Esophagus squamous epithelium (tissue), 5 donors: ENCODE results near the gene RPS6KA1. TPM values are rescaled to one million over a fixed set of nuclear protein-coding genes. Genes with fewer than 3 reads are reported as not detected.
"Not testable (repeated sequence)": the region's sequence is repeated elsewhere in the genome, so short reads cannot be mapped to it uniquely, and the experiment has no call there.

ENCODE experiments used
- DNase-seq: peaks from one replicate; lab custom pipeline; 2025; lab: John Stamatoyannopoulos, UW
- H3K27ac ChIP-seq, 4 donors: fragments of 200-600 bp; sonication (generic); one replicate each; pipeline ENCODE4 v1.5.1; 2016 to 2019; ENCODE audit warnings: mild to moderate bottlenecking in 1 of 4
- H3K27me3 ChIP-seq, 4 donors: fragments of 200-600 bp; sonication (generic); 1 replicate in 3 of 4; 2 replicates in 1 of 4; pipeline versions ENCODE4 v1.5.1 to v1.6.0; 2017 to 2021; ENCODE audit warnings: antibody characterized with exemption in 1 of 4
- H3K36me3 ChIP-seq, 3 donors: fragments of 200-600 bp; sonication (generic); one replicate each; pipeline ENCODE4 v1.5.1; 2016 to 2019
- H3K4me1 ChIP-seq, 3 donors: fragments of 200-600 bp; sonication (generic); one replicate each; pipeline ENCODE4 v1.5.1; 2017 to 2019
- H3K4me3 ChIP-seq, 4 donors: fragments of 200-600 bp; sonication (generic); 1 replicate in 3 of 4; 2 replicates in 1 of 4; pipeline ENCODE4 v1.5.1; 2016 to 2019; ENCODE audit warnings: mild to moderate bottlenecking in 2 of 4, moderate library complexity in 1 of 4
- H3K9me3 ChIP-seq, 3 donors: fragments of 200-600 bp; sonication (generic); one replicate each; pipeline ENCODE4 v1.5.1; 2016 to 2019
- CTCF ChIP-seq, 6 experiments: fragments of 450-650 bp in 4 of 6; fragments of 200-600 bp in 2 of 6; sonication (generic) in 2 of 6; IDR thresholded peaks; one replicate each; pipeline ENCODE4 v1.5.1; 2016 to 2019; ENCODE audit warnings: antibody characterized with exemption in 6 of 6, mild to moderate bottlenecking in 4 of 6, moderate library complexity in 4 of 6
- POLR2A ChIP-seq, 4 donors: fragments of 450-650 bp; IDR thresholded peaks; one replicate each; pipeline ENCODE4 v1.6.1; 2017; ENCODE audit warnings: antibody characterized with exemption in 4 of 4, mild to moderate bottlenecking in 4 of 4, moderate library complexity in 3 of 4
- WGBS, 2 donors: methylation state at CpG; one replicate each; pipeline ENCODE4 v1.1.5; 2018; 5-methylcytosine and 5-hydroxymethylcytosine counted together
- intact Hi-C: fragments of 100-400 bp; cut with DNase I; formaldehyde crosslinking; loops from one replicate; pipeline ENCODE4 v1.15.0; 2022
- total RNA-seq, 4 donors: library from RNA; depleted of rRNA; stranded (reverse); fragments of >200 nt; gene quantifications; one replicate each; pipeline ENCODE4 v1.1.0, GENCODE V29; 2016
- donor health status: DM: yes; HTN: yes; CAD: no.

Gene RPS6KA1
- total RNA-seq, 4 donors from 2014 or later: 24.0 to 49.7 (median 37.7) TPM

- Histone ChIP-seq H3K36me3 (no peaks in the 10 kb centered on the region), H3K27me3 (no peaks in the 10 kb centered on the region), H3K4me3 (no peak overlapping the region), H3K4me1 (no peaks in the 10 kb centered on the region), H3K9me3 (peaks cover 0 to 5% (median 5%) of the 10 kb centered on the region in 3 donors), H3K27ac (no peak overlapping the region)
- TF ChIP-seq POLR2A (IDR thresholded peaks at IDR 0.05) (no peak), CTCF (IDR thresholded peaks at IDR 0.05) (peak in 1 of 6 experiments; percentile 23)
- no peak for DNase-seq
- WGBS, 2 donors: 79 to 80% methylated on average over 5 of the region's 5 CpGs
- intact Hi-C loops: no loop called here
These were observed 54.3 kb downstream of the RPS6KA1 start for GRCh38 chr1:26583646-26584485.

GRCh38 chr1:26584588-26584987 is 55.0 kb downstream of the RPS6KA1 start:
- H3K36me3 ChIP-seq, DNase-seq, intact Hi-C loops: not testable (repeated sequence)

DNA sequence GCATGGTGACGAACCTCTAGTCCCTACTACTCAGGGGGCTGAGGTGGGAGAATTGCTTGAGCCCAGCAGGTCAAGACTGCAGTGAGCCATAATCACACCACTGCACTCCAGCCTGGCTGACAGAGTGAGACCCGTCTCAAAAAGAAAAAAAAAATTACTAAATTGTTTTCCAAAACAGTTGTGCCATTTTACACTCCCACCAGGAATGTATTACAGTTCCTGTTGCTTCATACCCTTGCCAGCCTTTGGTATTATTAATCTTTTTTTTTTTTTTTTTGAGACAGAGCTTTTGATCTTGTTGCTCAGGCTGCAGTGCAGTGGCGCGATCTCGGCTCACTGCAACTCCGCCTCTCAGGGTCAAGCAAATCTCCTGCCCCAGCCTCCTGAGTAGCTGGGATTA is 55.9 kb downstream of the RPS6KA1 start:
- H3K4me3 ChIP-seq: no peak overlapping the region

More at GRCh38 chr1:26584588-26584987, 55.0 kb downstream of the RPS6KA1 start:
- H3K4me1 ChIP-seq, H3K4me3 ChIP-seq, H3K27ac ChIP-seq, H3K27me3 ChIP-seq: not testable (repeated sequence)
- WGBS, 2 donors: 90 to 96% methylated on average over 4 of the region's 4 CpGs
- H3K9me3 ChIP-seq: peaks cover 0 to 12% (median 10%) of the 10 kb centered on the region in 3 donors

DNA sequence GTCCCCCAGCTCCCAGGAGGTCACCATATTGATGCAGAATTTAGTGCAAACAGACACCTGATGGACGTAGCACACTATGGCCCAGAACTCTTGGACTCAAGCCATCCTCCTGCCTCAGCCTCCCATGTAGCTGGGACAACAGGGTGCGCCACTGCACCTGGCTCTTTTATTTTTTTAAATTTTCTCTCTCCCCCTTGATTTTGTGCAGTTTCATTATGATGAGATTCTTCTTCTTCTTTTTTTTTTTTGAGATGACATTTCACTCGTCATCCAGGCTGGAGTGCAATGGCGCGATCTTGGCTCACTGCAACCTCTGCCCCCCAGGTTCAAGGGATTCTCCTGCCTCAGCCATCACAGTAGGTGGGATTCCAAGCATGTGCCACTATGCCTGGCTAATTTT is 63.8 kb downstream of the RPS6KA1 start:
- 69 to 72% methylated on average over 2 to 5 of the region's 5 CpGs for WGBS, 2 donors
- Histone ChIP-seq H3K27me3 (peaks cover 0 to 30% (median 0%) of the 10 kb centered on the region in 4 donors), H3K27ac (no peak overlapping the region), H3K4me1 (peaks cover 0 to 11% (median 0%) of the 10 kb centered on the region in 3 donors), H3K9me3 (peaks cover 0 to 12% (median 10%) of the 10 kb centered on the region in 3 donors), H3K36me3 (no peaks in the 10 kb centered on the region), H3K4me3 (no peak overlapping the region)
- DNase-seq: no peak
- intact Hi-C loops: no loop called here
- TF ChIP-seq POLR2A (IDR thresholded peaks at IDR 0.05) (no peak), CTCF (IDR thresholded peaks at IDR 0.05) (no peak)

More for the DNA sequence above, 55.9 kb downstream of the RPS6KA1 start:
- intact Hi-C loops: no loop called here
- Histone ChIP-seq H3K4me1 (no peaks in the 10 kb centered on the region), H3K9me3 (peaks cover 0 to 12% (median 10%) of the 10 kb centered on the region in 3 donors), H3K27ac (no peak overlapping the region), H3K27me3 (peaks cover 0 to 9% (median 0%) of the 10 kb centered on the region in 4 donors), H3K36me3 (no peaks in the 10 kb centered on the region)
- DNase-seq: no peak
- 83 to 88% methylated on average over 6 of the region's 6 CpGs for WGBS, 2 donors
- TF ChIP-seq CTCF (IDR thresholded peaks at IDR 0.05) (no peak), POLR2A (IDR thresholded peaks at IDR 0.05) (no peak)

- H3K36me3 ChIP-seq, H3K27ac ChIP-seq, H3K4me3 ChIP-seq, H3K9me3 ChIP-seq, DNase-seq, intact Hi-C loops: not testable (repeated sequence)
- peaks cover 0 to 34% (median 0%) of the 10 kb centered on the region in 4 donors for H3K27me3 ChIP-seq
- peaks cover 0 to 20% (median 4%) of the 10 kb centered on the region in 3 donors for H3K4me1 ChIP-seq
- WGBS, 2 donors: 81 to 94% methylated on average over 6 of the region's 6 CpGs
These were observed 65.0 kb downstream of the RPS6KA1 start for GRCh38 chr1:26594593-26594992.

GRCh38 chr1:26597629-26598039 is 68.1 kb downstream of the RPS6KA1 start:
- peaks cover 0 to 40% (median 0%) of the 10 kb centered on the region in 4 donors for H3K27me3 ChIP-seq
- peaks cover 0 to 20% (median 4%) of the 10 kb centered on the region in 3 donors for H3K4me1 ChIP-seq
- no peak for DNase-seq
- H3K4me3 ChIP-seq: no peak overlapping the region
- no peaks in the 10 kb centered on the region for H3K9me3 ChIP-seq
- intact Hi-C loops: no loop called here
- TF ChIP-seq CTCF (IDR thresholded peaks at IDR 0.05) (peak; percentile 49 to 84 (median 69)), POLR2A (IDR thresholded peaks at IDR 0.05) (no peak)
- 3 to 5% methylated on average over 2 of the region's 2 CpGs for WGBS, 2 donors
- no peaks in the 10 kb centered on the region for H3K36me3 ChIP-seq
- H3K27ac ChIP-seq: no peak overlapping the region
